Left lung (tissue), 10 donors: ENCODE results near the gene PRR33. TPM values are rescaled to one million over a fixed set of nuclear protein-coding genes. Genes with fewer than 3 reads are reported as not detected.

ENCODE experiments used
- ATAC-seq: fragments of 200-7000 bp; cut with Tn5 transposase; one replicate; pipeline ENCODE4 v1.9.1; 2020; ENCODE audit warnings: moderate library complexity
- DNase-seq, 4 donors: peaks; one replicate each; pipeline ENCODE4 v3.0.0-alpha.2; 2013 to 2020
- H3K27ac ChIP-seq, 2 donors: fragments of 200-600 bp; sonication (generic) in 1 of 2; one replicate each; pipeline versions ENCODE4 v1.5.0 to v1.8.0; 2020 to 2021
- H3K27me3 ChIP-seq, 2 donors: fragments of 200-600 bp; sonication (generic) in 1 of 2; one replicate each; pipeline versions ENCODE4 v1.5.0 to v1.8.0; 2020 to 2021
- H3K36me3 ChIP-seq, 2 donors: fragments of 200-600 bp; sonication (generic) in 1 of 2; one replicate each; pipeline versions ENCODE4 v1.5.0 to v1.8.0; 2020 to 2021
- H3K4me1 ChIP-seq, 2 donors: fragments of 200-600 bp; one replicate each; pipeline ENCODE4 v1.8.0; 2021
- H3K4me3 ChIP-seq, 2 donors: fragments of 200-600 bp; sonication (generic) in 1 of 2; one replicate each; pipeline versions ENCODE4 v1.5.0 to v1.8.0; 2020 to 2021; ENCODE audit warnings: mild to moderate bottlenecking in 1 of 2
- H3K9me3 ChIP-seq, 2 donors: fragments of 200-600 bp; sonication (generic) in 1 of 2; one replicate each; pipeline versions ENCODE4 v1.5.0 to v1.8.0; 2020 to 2021
- intact Hi-C, 2 donors: fragments of 100-400 bp; cut with DNase I; formaldehyde crosslinking; loops; one replicate each; pipeline versions ENCODE4 v1.11.2 to v1.14.2; 2022
- microRNA-seq, 2 donors: library from miRNA; unstranded; fragments of <30 nt; microRNA quantifications; one replicate each; pipeline ENCODE4, GENCODE V29; 2019
- polyA plus RNA-seq, 6 donors: library from polyadenylated mRNA; unstranded; fragments of 120-200 nt; gene quantifications; one replicate each; pipeline ENCODE4 v1.2.1, GENCODE V29; 2013; ENCODE audit not compliant: insufficient read length in 6 of 6
- total RNA-seq, 2 donors: library from RNA; stranded (reverse); fragmentation: NEBNext Ultra II Directional; extraction: Animal tissue kit (Norgen Biotek cat#: 25700); gene quantifications; one replicate each; pipeline ENCODE4 v1.2.1, GENCODE V29; 2021
- TF ChIP-seq, protein P1 (sequence below), 2 donors: fragments of 200-600 bp; sonication (generic) in 1 of 2; IDR thresholded peaks; one replicate each; pipeline versions ENCODE4 v1.5.0 to v1.8.0; 2021; ENCODE audit warnings: antibody characterized with exemption in 2 of 2
- donor health status: DM: no; HTN: yes; CAD: no.
- donor health status: DM: no; HTN: no; CAD: no.

Gene PRR33
- total and polyA plus RNA-seq, 8 donors, result 0.05 to 0.15 (median 0.11) TPM; not detected in 2

DNA sequence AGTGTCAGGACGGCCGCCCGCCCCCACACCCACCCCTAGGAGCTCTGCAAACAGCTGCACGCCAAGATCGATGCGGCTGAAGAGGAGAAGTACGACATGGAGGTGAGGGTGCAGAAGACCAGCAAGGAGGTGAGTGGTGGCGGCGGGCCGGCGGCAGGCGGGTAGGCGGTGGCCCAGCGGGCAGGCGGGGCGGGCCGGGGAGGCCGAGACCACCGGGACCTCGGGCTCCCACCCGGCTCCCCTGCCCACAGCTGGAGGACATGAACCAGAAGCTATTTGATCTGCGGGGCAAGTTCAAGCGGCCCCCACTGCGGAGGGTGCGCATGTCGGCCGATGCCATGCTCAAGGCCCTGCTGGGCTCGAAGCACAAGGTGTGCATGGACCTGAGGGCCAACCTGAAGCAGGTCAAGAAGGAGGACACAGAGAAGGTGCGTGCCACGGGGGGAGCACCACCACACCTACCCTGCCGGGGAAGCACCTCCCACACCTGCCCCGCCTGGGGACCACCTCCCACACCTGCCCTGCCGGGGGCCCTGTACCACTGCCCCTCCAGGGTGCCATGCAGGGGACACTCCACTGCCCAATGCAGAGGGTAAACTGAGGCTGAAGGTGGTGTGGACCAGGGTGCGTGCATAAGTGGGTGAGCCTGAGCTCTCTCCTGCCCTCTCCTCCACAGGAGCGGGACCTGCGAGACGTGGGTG, 50.8 kb downstream of the PRR33 start:
- no peak for ATAC-seq
- H3K4me3 ChIP-seq, result peak overlapping the region in 1 of 2 donors; percentile 23
- no peaks in the 10 kb centered on the region for H3K9me3 ChIP-seq
- TF ChIP-seq, protein P1, sequence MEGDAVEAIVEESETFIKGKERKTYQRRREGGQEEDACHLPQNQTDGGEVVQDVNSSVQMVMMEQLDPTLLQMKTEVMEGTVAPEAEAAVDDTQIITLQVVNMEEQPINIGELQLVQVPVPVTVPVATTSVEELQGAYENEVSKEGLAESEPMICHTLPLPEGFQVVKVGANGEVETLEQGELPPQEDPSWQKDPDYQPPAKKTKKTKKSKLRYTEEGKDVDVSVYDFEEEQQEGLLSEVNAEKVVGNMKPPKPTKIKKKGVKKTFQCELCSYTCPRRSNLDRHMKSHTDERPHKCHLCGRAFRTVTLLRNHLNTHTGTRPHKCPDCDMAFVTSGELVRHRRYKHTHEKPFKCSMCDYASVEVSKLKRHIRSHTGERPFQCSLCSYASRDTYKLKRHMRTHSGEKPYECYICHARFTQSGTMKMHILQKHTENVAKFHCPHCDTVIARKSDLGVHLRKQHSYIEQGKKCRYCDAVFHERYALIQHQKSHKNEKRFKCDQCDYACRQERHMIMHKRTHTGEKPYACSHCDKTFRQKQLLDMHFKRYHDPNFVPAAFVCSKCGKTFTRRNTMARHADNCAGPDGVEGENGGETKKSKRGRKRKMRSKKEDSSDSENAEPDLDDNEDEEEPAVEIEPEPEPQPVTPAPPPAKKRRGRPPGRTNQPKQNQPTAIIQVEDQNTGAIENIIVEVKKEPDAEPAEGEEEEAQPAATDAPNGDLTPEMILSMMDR (IDR thresholded peaks at IDR 0.05), result no peak
- peak overlapping the region in 1 of 2 donors; percentile 88 for H3K27ac ChIP-seq
- intact Hi-C loops, result no loop called here
- no peaks in the 10 kb centered on the region for H3K27me3 ChIP-seq
- peak in 2 of 4 donors; percentile 32 to 81 for DNase-seq
- no peaks in the 10 kb centered on the region for H3K36me3 ChIP-seq
- H3K4me1 ChIP-seq, result peaks cover 13 to 72% of the 10 kb centered on the region in 2 donors

DNA sequence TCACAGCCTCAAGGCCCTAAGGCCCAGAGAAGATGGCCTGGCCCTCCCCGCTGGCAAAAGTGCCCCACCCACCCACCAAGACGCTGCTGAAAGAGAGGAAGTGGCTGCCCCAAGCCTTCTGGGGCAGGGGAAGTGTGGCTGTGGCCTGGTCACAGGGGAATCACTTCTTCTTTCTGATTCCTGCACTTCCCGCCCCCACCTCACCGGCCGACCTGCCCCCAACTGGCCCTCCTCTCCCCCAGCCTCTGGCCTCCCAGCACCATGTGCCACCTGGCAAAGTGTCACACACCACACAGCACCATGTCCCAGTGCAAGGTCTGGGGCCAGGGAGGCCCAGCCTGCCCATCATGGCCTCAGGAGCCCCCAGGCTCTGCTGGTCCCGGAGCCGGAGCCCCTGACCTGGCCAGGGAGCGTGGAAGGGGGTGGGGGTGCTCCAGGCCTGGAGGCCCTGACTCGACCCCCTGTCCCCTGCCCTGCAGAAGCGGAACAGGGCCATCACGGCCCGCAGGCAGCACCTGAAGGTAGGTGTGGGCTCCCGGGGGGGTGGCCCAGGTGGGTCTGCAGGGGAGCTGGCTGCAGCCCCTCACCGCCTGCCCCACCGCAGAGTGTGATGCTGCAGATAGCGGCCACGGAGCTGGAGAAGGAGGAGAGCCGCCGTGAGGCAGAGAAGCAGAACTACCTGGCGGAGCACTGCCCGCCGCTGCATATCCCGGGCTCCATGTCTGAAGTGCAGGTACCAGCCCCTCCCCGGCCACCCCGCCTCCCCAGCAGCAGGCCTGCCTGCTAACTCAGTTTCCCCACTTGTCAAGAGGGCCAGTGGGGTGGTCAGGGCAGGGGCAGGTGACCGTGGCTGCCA, 51.5 kb downstream of the PRR33 start:
- peak in 2 of 4 donors; percentile 90 to 93 for DNase-seq
- Histone ChIP-seq H3K27ac (peak overlapping the region; percentile 53 to 88), H3K36me3 (no peaks in the 10 kb centered on the region), H3K27me3 (no peaks in the 10 kb centered on the region), H3K4me1 (peaks cover 11 to 64% of the 10 kb centered on the region in 2 donors), H3K9me3 (no peaks in the 10 kb centered on the region), H3K4me3 (peak overlapping the region; percentile 7 to 23)
- TF ChIP-seq, protein P1 (IDR thresholded peaks at IDR 0.05), result peak in 1 of 2 donors; percentile 24
- intact Hi-C loops, result loop anchor here in 1 of 2 donors (5.0 to 10.0 kb wide), 2 partner anchors 185 to 312 kb away; no protein-coding TSS in a partner anchor
- ATAC-seq, result peak; percentile 48

DNA sequence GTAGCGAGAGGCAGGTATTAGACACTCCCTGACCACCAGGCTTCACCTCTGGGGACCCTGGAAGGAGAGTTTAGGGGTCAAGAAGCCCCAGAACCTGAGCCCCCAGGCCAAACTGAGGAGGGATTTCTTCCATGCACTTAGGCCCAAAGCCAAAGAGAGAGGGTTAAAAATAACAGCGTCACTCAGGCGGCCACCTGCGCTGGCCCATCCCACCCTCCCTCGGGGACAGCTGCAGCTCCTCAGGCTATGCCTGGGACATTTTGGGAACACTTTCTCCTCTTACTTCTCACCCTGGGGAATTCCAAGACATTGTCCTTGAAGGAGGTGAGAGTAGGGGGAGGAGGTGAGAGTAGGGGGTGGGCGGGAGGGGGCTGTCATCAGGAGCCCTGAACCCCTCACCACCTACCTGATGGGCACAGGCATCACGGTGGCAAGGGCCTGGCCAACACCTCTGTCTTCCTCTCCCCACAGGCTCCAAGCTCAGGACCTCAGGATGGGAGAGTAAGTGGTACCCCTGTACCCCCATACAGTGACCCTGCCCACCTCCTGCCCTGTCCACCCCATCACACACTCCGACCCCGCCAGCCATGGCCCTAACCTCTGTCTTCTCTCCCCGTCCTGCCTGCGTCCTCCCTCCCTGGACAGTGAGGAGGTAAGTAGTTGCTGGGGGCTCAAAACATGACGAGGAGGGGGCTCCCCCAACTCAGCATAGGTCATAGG, 52.3 kb downstream of the PRR33 start:
- Histone ChIP-seq H3K9me3 (no peaks in the 10 kb centered on the region), H3K36me3 (no peaks in the 10 kb centered on the region), H3K4me1 (peaks cover 6 to 56% of the 10 kb centered on the region in 2 donors), H3K27ac (peak overlapping the region in 1 of 2 donors; percentile 88), H3K27me3 (peaks cover 0 to 6% of the 10 kb centered on the region in 2 donors), H3K4me3 (no peak overlapping the region)
- intact Hi-C loops, result loop anchor here in 1 of 2 donors (5.0 to 10.0 kb wide), 2 partner anchors 185 to 313 kb away; no protein-coding TSS in a partner anchor
- no peak for DNase-seq
- TF ChIP-seq, protein P1 (IDR thresholded peaks at IDR 0.05), result no peak
- ATAC-seq, result no peak

DNA sequence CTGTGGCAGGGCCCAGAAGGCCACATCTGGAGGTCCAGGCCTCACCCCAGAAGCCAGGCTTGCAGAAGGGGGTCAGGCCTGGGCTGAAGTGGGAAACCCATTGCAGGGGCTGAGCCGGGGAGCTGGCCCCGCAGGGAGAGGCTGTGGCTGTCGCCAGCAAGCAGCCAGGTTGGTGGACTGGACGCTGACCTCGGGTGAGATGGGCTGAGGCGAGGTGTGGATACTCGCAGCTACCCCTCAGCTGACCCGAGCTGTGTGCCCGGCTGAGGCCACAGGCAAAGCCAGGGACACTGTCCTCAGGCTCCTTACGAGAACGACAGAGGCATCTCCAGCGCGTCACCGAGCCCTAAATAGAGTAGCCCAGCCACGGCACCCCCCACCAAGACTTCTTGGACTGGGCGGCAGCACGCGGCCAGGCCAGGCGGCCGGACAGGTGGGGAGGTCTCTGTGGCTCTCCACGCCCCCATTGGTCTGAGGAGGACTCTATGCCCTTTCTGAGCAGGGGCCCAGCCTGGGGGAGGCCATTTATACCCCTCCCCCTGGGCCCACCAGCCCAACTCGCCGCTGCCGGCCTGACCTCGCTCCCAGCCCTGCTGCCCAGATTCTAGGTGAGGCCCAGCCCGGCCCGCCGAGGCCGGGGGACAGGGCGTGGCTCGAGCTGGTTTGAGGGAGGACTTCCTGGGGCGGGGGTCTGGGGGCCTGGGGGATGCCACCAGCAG, 53.1 kb downstream of the PRR33 start, which contains the start of gene TNNI2:
Gene TNNI2, plus strand, starts transcription at position 556 of the 719 bp plus-strand sequence. CDS start 716 bp downstream, outside the sequence.
- peaks cover 3 to 48% of the 10 kb centered on the region in 2 donors for H3K4me1 ChIP-seq
- peak within 1 kb of the TSS in 1 of 2 donors; percentile 88 for H3K27ac ChIP-seq
- DNase-seq (peak in 2 of 4 donors; percentile 40 to 77), ATAC-seq (no peak)
- TF ChIP-seq, protein P1 (IDR thresholded peaks at IDR 0.05), result no peak
- no peak within 1 kb of the TSS for H3K4me3 ChIP-seq
- no peaks in the 10 kb centered on the region for H3K9me3 ChIP-seq
- H3K36me3 ChIP-seq, result no peaks in the 10 kb centered on the region
- peaks cover 0 to 7% of the 10 kb centered on the region in 2 donors for H3K27me3 ChIP-seq
- intact Hi-C loops, result loop anchor here in 1 of 2 donors (5.0 to 10.0 kb wide), 2 partner anchors 184 to 314 kb away; no protein-coding TSS in a partner anchor

Small RNA genes lying within 50 kb of the gene (microRNA-seq; reads per million reads assigned to microRNA genes)
- gene MIR4298 (0 reads per million in 2 donors), gene MIR7847 (0 reads per million in 2 donors)

Other genes with a start within 250 kb of the PRR33 start
- not detected for gene KRTAP5-6, start 194.7 kb downstream of the PRR33 start, total RNA-seq
- not detected for gene KRTAP5-6, start 194.7 kb downstream of the PRR33 start, polyA plus RNA-seq
- 10 to 100 TPM in 1 of 2 donors, 1 to 10 TPM in 1; 3.4 to 16.5 TPM for gene IFITM10, start 141.3 kb downstream of the PRR33 start, total RNA-seq
- under 1 TPM in 5 of 6 donors, not detected in 1; 0.07 to 0.24 (median 0.11) TPM for gene IFITM10, start 141.3 kb downstream of the PRR33 start, polyA plus RNA-seq
- 1,000 to 10,000 TPM; 1,902 to 2,455 TPM for gene CTSD, start 128.0 kb downstream of the PRR33 start, total RNA-seq
- 100 to 1,000 TPM; 124 to 171 (median 145) TPM for gene CTSD, start 128.0 kb downstream of the PRR33 start, polyA plus RNA-seq
- gene SYT8, start 56.9 kb downstream of the PRR33 start, total RNA-seq, result 1 to 10 TPM; 6.0 to 8.8 TPM
- 1 to 10 TPM in 2 of 6 donors, under 1 TPM in 4; 0.21 to 1.9 (median 0.82) TPM for gene SYT8, start 56.9 kb downstream of the PRR33 start, polyA plus RNA-seq
- 1 to 10 TPM; 3.4 to 8.5 TPM for gene TNNI2, start 52.9 kb downstream of the PRR33 start, total RNA-seq
- gene TNNI2, start 52.9 kb downstream of the PRR33 start, polyA plus RNA-seq, result under 1 TPM in 5 of 6 donors, not detected in 1; 0.24 to 0.74 (median 0.32) TPM
- 10 to 100 TPM; 29.8 to 76.6 TPM for gene LSP1, start 38.8 kb downstream of the PRR33 start, total RNA-seq
- 1 to 10 TPM; 5.9 to 8.8 (median 7.0) TPM for gene LSP1, start 38.8 kb downstream of the PRR33 start, polyA plus RNA-seq
- gene TNNT3, start 27.8 kb upstream of the PRR33 start, total RNA-seq, result 1 to 10 TPM; 2.0 to 3.0 TPM
- gene TNNT3, start 27.8 kb upstream of the PRR33 start, polyA plus RNA-seq, result 1 to 10 TPM; 1.7 to 4.4 (median 2.5) TPM
- gene MRPL23, start 55.4 kb upstream of the PRR33 start, total RNA-seq, result 10 to 100 TPM; 62.2 to 71.6 TPM
- 10 to 100 TPM; 35.1 to 64.7 (median 40.6) TPM for gene MRPL23, start 55.4 kb upstream of the PRR33 start, polyA plus RNA-seq
- 100 to 1,000 TPM; 119 to 193 TPM for gene H19, start 105.9 kb upstream of the PRR33 start, total RNA-seq
- 1,000 to 10,000 TPM in 1 of 6 donors, 100 to 1,000 TPM in 5; 532 to 1,133 (median 889) TPM for gene H19, start 105.9 kb upstream of the PRR33 start, polyA plus RNA-seq
- gene IGF2, start 247.5 kb upstream of the PRR33 start, total RNA-seq, result 10 to 100 TPM; 12.0 to 13.9 TPM
- gene IGF2, start 247.5 kb upstream of the PRR33 start, polyA plus RNA-seq, result 100 to 1,000 TPM in 2 of 6 donors, 10 to 100 TPM in 4; 76.9 to 118 (median 97.4) TPM